ENCODE results near the gene RRP1. TPM values are rescaled to one million over a fixed set of nuclear protein-coding genes. Genes with fewer than 3 reads are reported as not detected.

The RRP1 gene
- total RNA-seq, 1 experiment from 2014 or later = 76.7 TPM

GRCh38 chr21:43825242-43825935 lies 36.0 kb downstream of the RRP1 start:
- Histone ChIP-seq H2BK120ac (ENCODE audit: low read depth, low read length, poor library complexity, severe bottlenecking) (no peak overlapping the region), H2BK5ac (ENCODE audit: insufficient read length, low read length) (no peak overlapping the region), H2BK15ac (ENCODE audit: low read depth, low read length) (no peak overlapping the region), H3K9me3 (ENCODE audit: control insufficient read depth, low read depth, low read length) (no peaks in the 10 kb centered on the region), H2AFZ (ENCODE audit: low read length) (no peak overlapping the region), H2BK20ac (ENCODE audit: low read depth, low read length, poor library complexity, severe bottlenecking) (no peak overlapping the region), H2AK5ac (ENCODE audit: insufficient read length, low read length) (no peak overlapping the region), H3K18ac (ENCODE audit: insufficient read length, low read depth, low read length) (no peak overlapping the region), H3K56ac (ENCODE audit: insufficient read length, low read depth, low read length) (no peak overlapping the region), H2BK12ac (ENCODE audit: insufficient read length, low read depth, low read length) (no peak overlapping the region), H3K23ac (ENCODE audit: insufficient read length, low read depth, low read length) (no peak overlapping the region), H4K20me1 (ENCODE audit: control insufficient read depth, insufficient read depth, insufficient read length) (no peaks in the 10 kb centered on the region), H3K79me1 (ENCODE audit: insufficient read depth, low read depth, low read length, poor library complexity, severe bottlenecking) (no peaks in the 10 kb centered on the region), H3K4me2 (ENCODE audit: insufficient read depth, insufficient read length, low read length) (no peak overlapping the region), H3T11ph (ENCODE audit: low read length) (no peak overlapping the region), H3K27ac (ENCODE audit: insufficient read length, low read depth, low read length) (no peak overlapping the region), H3K14ac (ENCODE audit: insufficient read depth, low read length) (no peak overlapping the region), H3K4me1 (ENCODE audit: insufficient read depth, low read length) (no peaks in the 10 kb centered on the region), H3K9ac (ENCODE audit: extremely low read depth, insufficient read length, low read length) (no peak overlapping the region), H3K4ac (ENCODE audit: low read depth, low read length) (no peak overlapping the region), H4K91ac (ENCODE audit: insufficient read length, low read depth, low read length) (no peak overlapping the region), H3K23me2 (ENCODE audit: insufficient read length, low read depth, low read length, poor library complexity, severe bottlenecking) (no peaks in the 10 kb centered on the region), H4K8ac (replicated peaks; ENCODE audit: insufficient read length, low read depth, low read length) (no peak overlapping the region), H3K79me2 (ENCODE audit: insufficient read depth, low read length) (no peaks in the 10 kb centered on the region), H3K27me3 (ENCODE audit: insufficient read depth, low read length) (no peaks in the 10 kb centered on the region), H4K5ac (ENCODE audit: insufficient read length, low read depth, low read length) (no peak overlapping the region)
- H3K27ac Mint-ChIP-seq = no peak overlapping the region; a peak in 1 of 7 replicates
- H3K9me3 Mint-ChIP-seq = peaks cover 2 to 7% of the 10 kb centered on the region in 2 experiments; a peak in 2 of 5 replicates
- no peak for DNase-seq
- H3K4me3 Mint-ChIP-seq = no peak overlapping the region
- peaks cover 4 to 12% (median 7%) of the 10 kb centered on the region in 3 experiments; a peak in 5 of 7 replicates for H3K36me3 Mint-ChIP-seq (ENCODE audit: insufficient read depth in 1 of 3, low read depth in 3 of 3)
- no CpG with 5 or more reads among the region's 24 CpGs for WGBS (ENCODE audit: extremely low coverage, insufficient read length, low lambda C conversion rate)
- TF ChIP-seq CTCF (conservative IDR thresholded peaks at IDR 0.05) = no peak
- peaks cover 8% of the 10 kb centered on the region in 2 experiments for H3K4me1 Mint-ChIP-seq
- peaks cover 5% of the 10 kb centered on the region for H3K27me3 Mint-ChIP-seq (ENCODE audit: low read depth)

All from H9 (cell line).